PC-9 (cell line): ENCODE results near the gene HBZ. TPM values are rescaled to one million over a fixed set of nuclear protein-coding genes. Genes with fewer than 3 reads are reported as not detected.
A peak's percentile ranks its signal among the peaks of the same experiment; 100 is the strongest.

Experiments
- Bru-seq: library from RNA; stranded (reverse); fragments of 400-500 nt; gene quantifications from one replicate; lab custom pipeline; 2021; lab: Mats Ljungman, UMichigan
- BruChase-seq, 2 experiments: library from RNA; stranded (reverse); fragments of 400-500 nt; gene quantifications; one replicate each; lab custom pipeline; 2021; lab: Mats Ljungman, UMichigan
- BruUV-seq: library from RNA; stranded (reverse); fragments of 400-500 nt; replicated peaks from 2 replicates; lab custom pipeline; 2021; lab: Mats Ljungman, UMichigan
- CTCF ChIA-PET: fragments of 300-600 bp; sonication (Branson Sonifier 250); formaldehyde crosslinking; loops from one replicate; lab custom pipeline; 2022; ENCODE audit warnings: antibody characterized with exemption; lab: Charles Lee
- POLR2A ChIA-PET: fragments of 300-600 bp; sonication (Branson Sonifier 250); formaldehyde crosslinking; loops from one replicate; lab custom pipeline; 2022; ENCODE audit warnings: antibody characterized with exemption; ENCODE audit not compliant: unreplicated experiment; lab: Charles Lee
- DNase-seq, 2 experiments: peaks; one replicate each; pipeline versions ENCODE4 v3.0.0 to v3.0.0-alpha.2; 2015 to 2022; ENCODE audit warnings: mixed read lengths in 1 of 2
- H2AFZ ChIP-seq: fragments of 200-600 bp; sonication (generic); 2 replicates; pipeline ENCODE4 v1.8.1; 2017; ENCODE audit warnings: antibody characterized with exemption
- H3F3A ChIP-seq: fragments of 200-600 bp; sonication (generic); 2 replicates; pipeline ENCODE4 v1.8.1; 2017; ENCODE audit warnings: antibody characterized with exemption, mild to moderate bottlenecking, low read depth; ENCODE audit not compliant: insufficient read depth
- H3K27ac ChIP-seq: fragments of 200-600 bp; sonication (generic); 2 replicates; pipeline ENCODE4 v1.6.1; 2016; ENCODE audit warnings: mixed run types
- H3K27me3 ChIP-seq: fragments of 200-600 bp; sonication (generic); 2 replicates; pipeline ENCODE4 v1.6.1; 2016; ENCODE audit warnings: low read depth, mixed run types; ENCODE audit not compliant: insufficient read depth
- H3K36me3 ChIP-seq: fragments of 200-600 bp; sonication (generic); 2 replicates; pipeline ENCODE4 v1.6.1; 2016; ENCODE audit warnings: low read depth, mixed run types
- H3K4me1 ChIP-seq: fragments of 200-600 bp; sonication (generic); replicated peaks from 2 replicates; pipeline ENCODE4 v1.6.1; 2016; ENCODE audit warnings: mixed run types; ENCODE audit not compliant: insufficient read depth
- H3K4me2 ChIP-seq: fragments of 200-600 bp; sonication (generic); 2 replicates; pipeline ENCODE4 v1.6.1; 2017; ENCODE audit warnings: mixed run types
- H3K4me3 ChIP-seq: fragments of 200-600 bp; sonication (generic); 2 replicates; pipeline ENCODE4 v1.6.1; 2016; ENCODE audit warnings: mixed run types
- H3K79me2 ChIP-seq: fragments of 200-600 bp; sonication (generic); 2 replicates; pipeline ENCODE4 v1.6.1; 2017; ENCODE audit warnings: low read depth, mixed run types
- H3K9me2 ChIP-seq: fragments of 200-600 bp; sonication (generic); 2 replicates; pipeline ENCODE4 v1.8.1; 2017; ENCODE audit warnings: mild to moderate bottlenecking; ENCODE audit not compliant: insufficient read depth
- H3K9me3 ChIP-seq: fragments of 200-600 bp; sonication (generic); 2 replicates; pipeline ENCODE4 v1.8.1; 2016; ENCODE audit warnings: low read depth; ENCODE audit not compliant: insufficient read depth
- H4K20me1 ChIP-seq: fragments of 200-600 bp; sonication (generic); 2 replicates; pipeline ENCODE4 v1.8.1; 2017; ENCODE audit not compliant: insufficient read depth
- CTCF ChIP-seq: fragments of 200-600 bp; sonication (generic); conservative IDR thresholded peaks from 2 replicates; pipeline ENCODE4 v1.6.1; 2017; ENCODE audit warnings: mixed run types, antibody characterized with exemption, mild to moderate bottlenecking, moderate library complexity
- EZH2 ChIP-seq: fragments of 200-600 bp; sonication (generic); IDR thresholded peaks from 2 replicates; pipeline ENCODE4 v1.8.0; 2017; ENCODE audit warnings: antibody characterized with exemption, low read depth
- intact Hi-C: fragments of 100-400 bp; cut with micrococcal nuclease; formaldehyde crosslinking; loops from one replicate; pipeline ENCODE4 v1.10.0; 2022; ENCODE audit not compliant: unreplicated experiment
- long read RNA-seq: library from polyadenylated mRNA; stranded (forward); transcript quantifications from one replicate; pipeline ENCODE4 v2.0.0, GENCODE V29; 2022
- total RNA-seq: library from RNA; stranded (reverse); gene quantifications from 2 replicates; pipeline ENCODE4 v1.2.3, GENCODE V29; 2021

The HBZ gene
- total RNA-seq (not detected in 2 replicates), Bru-seq, nascent RNA (not detected), BruChase-seq, experiment 1, labeled RNA remaining after a 2-hour chase (percentile 18 among the genes with signal in this experiment), BruChase-seq, experiment 2, labeled RNA remaining after a 6-hour chase (not detected)
- long read RNA-seq, result 0 reads

DNA sequence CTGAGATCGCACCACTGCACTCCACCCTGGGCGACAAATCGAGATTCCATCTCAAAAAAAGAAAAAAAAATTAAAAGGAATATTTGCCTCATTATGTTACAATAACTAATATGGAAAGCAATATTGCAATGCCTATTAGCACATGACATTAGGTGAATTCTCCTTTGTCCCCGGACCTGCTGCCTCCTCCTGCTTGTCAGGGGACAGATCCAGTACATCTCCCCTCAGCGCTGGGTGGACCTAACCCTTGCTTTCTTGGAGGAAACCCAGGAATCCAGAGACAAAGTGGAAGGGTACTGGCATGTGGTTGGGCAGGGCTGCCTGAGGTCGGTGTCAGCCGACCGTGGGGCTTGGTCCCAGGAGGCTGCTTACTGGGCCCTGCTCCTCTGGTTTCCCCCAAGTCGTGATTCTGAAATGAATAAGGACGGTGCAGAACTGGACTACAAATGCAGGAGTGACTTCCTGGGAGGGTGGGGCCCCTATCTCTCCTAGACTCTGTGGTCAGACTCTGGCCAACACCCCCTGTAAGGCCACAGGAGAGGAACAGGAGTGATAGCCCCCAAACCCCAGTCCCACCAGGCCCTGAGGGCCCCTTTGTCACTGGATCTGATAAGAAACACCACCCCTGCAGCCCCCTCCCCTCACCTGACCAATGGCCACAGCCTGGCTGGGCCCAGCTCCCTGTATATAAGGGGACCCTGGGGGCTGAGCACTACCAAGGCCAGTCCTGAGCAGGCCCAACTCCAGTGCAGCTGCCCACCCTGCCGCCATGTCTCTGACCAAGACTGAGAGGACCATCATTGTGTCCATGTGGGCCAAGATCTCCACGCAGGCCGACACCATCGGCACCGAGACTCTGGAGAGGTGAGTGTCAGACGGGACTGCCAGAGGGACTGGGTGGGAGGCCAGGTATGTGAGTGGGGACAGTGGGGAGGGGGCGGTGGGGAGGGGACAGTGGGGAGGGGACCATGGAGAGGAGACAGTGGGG, at the start of gene HBZ:
TSS of gene HBZ (plus strand) at position 504 of the 988 bp plus-strand sequence. CDS start at position 770, 266 bp downstream.
- peaks cover 30% of the 10 kb centered on the region for H3F3A ChIP-seq
- POLR2A ChIA-PET, result no interaction called here
- no peaks in the 10 kb centered on the region for H3K9me2 ChIP-seq
- CTCF ChIA-PET, result no interaction called here
- no peaks in the 10 kb centered on the region for H3K79me2 ChIP-seq
- intact Hi-C loops, result no loop called here
- no peak within 1 kb of the TSS for H3K4me3 ChIP-seq
- H3K27ac ChIP-seq, result no peak within 1 kb of the TSS
- no peak within 1 kb of the TSS for H2AFZ ChIP-seq
- H3K4me1 ChIP-seq, result peaks cover 5% of the 10 kb centered on the region; the same call in 1 of the 2 replicates
- no peaks in the 10 kb centered on the region for H3K27me3 ChIP-seq
- no peaks in the 10 kb centered on the region for H4K20me1 ChIP-seq
- H3K4me2 ChIP-seq, result no peak within 1 kb of the TSS
- no peak for DNase-seq
- TF ChIP-seq CTCF (no peak), EZH2 (no peak)
- no peaks in the 10 kb centered on the region for H3K36me3 ChIP-seq
- BruUV-seq, result no TSS peak
- no peaks in the 10 kb centered on the region for H3K9me3 ChIP-seq

- H3K4me3 ChIP-seq, result no peak overlapping the region
- no peaks in the 10 kb centered on the region for H3K36me3 ChIP-seq
- no peaks in the 10 kb centered on the region for H3K9me3 ChIP-seq
- H3K79me2 ChIP-seq, result no peaks in the 10 kb centered on the region
- no TSS peak for BruUV-seq
- ChIA-PET POLR2A (no interaction called here), CTCF (no interaction called here)
- H3K27me3 ChIP-seq, result no peaks in the 10 kb centered on the region
- intact Hi-C loops, result no loop called here
- no peaks in the 10 kb centered on the region for H3K9me2 ChIP-seq
- H4K20me1 ChIP-seq, result peaks cover 6% of the 10 kb centered on the region; the same call in 1 of the 2 replicates
- no peak for DNase-seq
- no peak for TF ChIP-seq CTCF
- no peak for TF ChIP-seq EZH2
- H3F3A ChIP-seq, result peaks cover 8% of the 10 kb centered on the region
- H3K4me2 ChIP-seq, result no peak overlapping the region
- H3K27ac ChIP-seq, result no peak overlapping the region
- peaks cover 8% of the 10 kb centered on the region for H3K4me1 ChIP-seq
- H2AFZ ChIP-seq, result no peak overlapping the region
These were observed 48.1 kb upstream of the HBZ start for GRCh38 chr16:104355-104754.

DNA sequence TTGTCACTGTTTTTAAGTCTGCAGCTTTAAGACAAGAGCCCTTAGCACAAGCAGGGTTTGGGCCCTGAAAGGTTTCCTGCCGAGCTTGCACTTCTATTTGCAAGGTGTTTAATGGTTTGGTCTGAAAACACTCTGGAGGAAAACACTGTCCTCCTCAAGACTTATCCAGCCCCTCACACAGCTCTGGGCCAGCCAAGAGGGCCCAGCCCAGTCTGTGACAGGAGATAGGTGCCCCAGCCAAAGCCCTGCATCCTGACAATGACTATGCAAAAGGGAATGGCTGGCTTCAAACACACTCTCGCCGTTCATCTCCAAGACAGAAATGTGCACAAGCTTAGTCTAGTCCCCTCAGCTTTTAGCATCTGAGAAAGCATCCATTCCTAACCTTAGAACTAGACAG, 47.5 kb upstream of the HBZ start:
- Histone ChIP-seq H4K20me1 (peaks cover 6% of the 10 kb centered on the region; the same call in 1 of the 2 replicates), H3K4me3 (no peak overlapping the region), H3K9me2 (no peaks in the 10 kb centered on the region), H3K9me3 (no peaks in the 10 kb centered on the region), H3K36me3 (no peaks in the 10 kb centered on the region), H3F3A (peaks cover 14% of the 10 kb centered on the region), H3K4me2 (no peak overlapping the region), H3K79me2 (no peaks in the 10 kb centered on the region), H3K27me3 (no peaks in the 10 kb centered on the region), H3K27ac (no peak overlapping the region), H2AFZ (no peak overlapping the region), H3K4me1 (peaks cover 10% of the 10 kb centered on the region)
- POLR2A ChIA-PET, result interaction anchor here (0.6 kb wide), 1 partner anchor 15 kb away, joined by 3 read pairs; no protein-coding TSS in a partner anchor
- TF ChIP-seq EZH2 (no peak), CTCF (no peak)
- intact Hi-C loops, result no loop called here
- no peak for DNase-seq
- BruUV-seq, result no TSS peak
- CTCF ChIA-PET, result no interaction called here
